HG03097 (cell line): ENCODE measurements around the gene MRC2.

Experiments used
- ATAC-seq: cut with Tn5 transposase; IDR thresholded peaks from one replicate; pipeline ENCODE4 v1.9.1; 2021; ENCODE audit not compliant: unreplicated experiment, low FRiP score

MRC2 gene

DNA sequence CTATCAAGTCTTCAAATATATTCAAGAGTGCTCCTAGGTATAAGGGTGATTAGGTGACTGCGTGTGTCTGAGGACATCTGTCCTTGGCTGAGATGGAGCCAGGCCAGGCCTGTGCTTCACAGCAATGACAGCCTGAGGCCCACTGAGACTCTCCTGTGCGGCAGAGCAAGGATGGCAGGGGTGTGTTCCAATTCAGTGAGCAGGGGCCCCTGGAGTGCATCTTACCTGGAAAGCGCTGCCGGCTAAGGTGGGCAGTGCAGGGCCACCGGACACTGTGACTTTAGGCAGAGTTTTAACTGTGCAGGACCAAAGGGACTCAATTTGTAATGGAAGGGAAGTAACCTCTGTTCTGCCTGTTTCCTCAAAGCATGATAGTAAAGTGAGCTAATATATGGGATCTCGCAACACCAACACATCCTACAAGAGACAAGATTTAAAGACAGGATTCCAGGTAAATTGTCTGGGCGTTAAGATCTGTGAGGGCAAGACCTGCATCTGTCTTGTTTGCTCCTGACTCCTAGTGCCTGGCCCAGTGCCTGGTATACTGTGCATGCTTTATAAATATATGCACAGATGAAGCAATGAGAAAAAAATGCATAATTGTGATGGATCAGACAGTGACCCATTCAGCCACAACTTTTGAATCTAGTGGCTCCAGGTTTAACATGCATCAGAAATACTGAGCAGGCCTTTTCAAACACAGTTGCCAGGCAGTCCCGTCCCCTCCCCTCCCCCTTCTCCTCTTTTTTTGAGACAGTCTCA is 86.7 kb downstream of the MRC2 start:
- no peak for ATAC-seq

DNA sequence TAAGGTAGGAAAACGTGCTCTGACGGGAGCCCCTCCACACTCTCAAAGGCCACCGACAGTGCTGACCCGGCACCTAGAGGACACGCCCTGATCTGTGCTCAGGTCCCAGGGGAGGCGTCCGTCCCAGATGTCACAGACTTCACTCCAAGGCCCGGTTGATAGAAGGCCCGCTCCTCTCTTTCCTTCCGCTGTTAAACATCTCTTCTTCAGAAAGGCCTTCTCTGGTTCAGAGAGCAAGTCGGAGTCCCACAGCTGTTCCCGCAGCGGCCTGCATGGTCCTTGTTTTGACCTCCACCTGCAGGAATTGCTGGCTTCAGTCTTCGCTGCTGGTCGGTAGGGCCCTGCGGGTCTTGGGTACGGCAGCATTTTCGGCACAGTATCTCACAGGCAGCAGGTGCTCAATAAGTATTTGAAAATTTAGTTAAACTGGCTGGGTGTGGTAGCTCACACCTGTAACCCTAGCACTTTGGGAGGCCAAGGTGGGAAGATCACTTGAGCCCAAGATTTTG is 88.5 kb downstream of the MRC2 start:
- no peak for ATAC-seq

DNA sequence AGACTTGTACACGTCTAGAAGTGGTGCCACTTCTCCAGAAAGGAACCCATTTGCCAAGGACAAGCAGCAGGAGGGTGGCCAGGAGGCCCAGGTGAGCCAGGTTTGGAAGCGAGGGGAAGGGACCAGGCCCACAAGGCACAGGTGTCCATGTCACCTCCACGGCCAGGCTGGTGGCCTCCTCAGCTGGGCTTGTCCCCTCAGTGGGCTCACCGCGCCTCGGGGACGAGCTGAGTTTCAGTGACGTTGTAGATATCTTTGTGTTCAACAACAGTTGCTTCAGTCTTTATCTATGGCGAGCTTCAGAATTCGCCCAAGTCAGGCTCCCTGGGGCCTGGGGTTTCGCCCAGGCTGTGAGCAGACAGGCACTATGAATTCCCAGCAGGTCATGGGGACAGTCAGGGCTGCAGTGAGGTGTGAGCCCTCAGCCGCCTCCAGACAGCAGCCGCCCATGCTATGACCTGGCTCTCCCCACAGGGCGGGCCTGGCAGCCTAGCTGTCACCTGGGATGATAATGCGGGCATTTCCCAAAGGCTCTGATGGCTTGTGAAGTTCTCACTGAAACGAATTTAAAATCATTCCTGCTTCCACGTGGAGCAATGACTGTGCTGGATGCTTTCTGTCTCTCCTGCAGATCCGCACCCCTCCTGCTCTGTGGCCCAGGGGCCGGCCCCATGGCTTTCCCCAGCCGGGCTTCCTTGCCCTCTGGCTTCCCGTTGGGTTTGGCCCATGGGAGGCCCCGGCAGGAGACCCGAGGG is 89.5 kb downstream of the MRC2 start:
- ATAC-seq = no peak

DNA sequence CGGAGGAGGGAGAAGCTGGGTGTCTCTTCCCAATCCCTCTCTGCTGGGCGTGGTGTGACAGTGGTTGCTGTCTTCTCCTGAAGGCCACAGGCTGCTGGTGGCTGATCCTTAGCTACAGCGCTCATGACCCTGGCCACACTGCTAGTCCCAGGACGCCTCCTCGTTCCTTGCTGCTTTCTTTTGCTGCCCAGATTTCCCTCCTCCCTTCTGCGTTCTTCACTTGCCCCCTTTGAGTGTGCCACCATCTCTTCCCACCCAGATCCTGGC is 90.1 kb downstream of the MRC2 start:
- ATAC-seq = no peak

DNA sequence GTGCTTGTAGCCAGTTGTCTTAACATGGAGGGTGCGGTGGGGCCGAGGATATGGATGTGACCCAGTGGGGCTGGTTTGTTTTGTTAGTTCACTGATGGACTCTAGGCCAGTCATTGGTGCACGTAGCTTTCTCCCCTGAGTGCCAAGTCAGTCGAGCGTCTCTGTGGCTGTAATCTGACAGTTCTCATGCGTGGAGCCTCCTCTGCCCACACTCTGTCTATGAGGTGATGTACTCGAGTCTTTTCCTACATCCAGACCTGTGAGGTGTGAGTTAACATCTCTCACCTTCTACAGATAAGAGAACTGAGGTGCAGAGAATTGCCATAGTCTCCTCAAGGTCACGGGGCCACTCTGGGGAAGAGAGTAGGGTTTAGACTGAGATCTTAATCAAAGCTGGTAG is 90.4 kb downstream of the MRC2 start:
- no peak for ATAC-seq

DNA sequence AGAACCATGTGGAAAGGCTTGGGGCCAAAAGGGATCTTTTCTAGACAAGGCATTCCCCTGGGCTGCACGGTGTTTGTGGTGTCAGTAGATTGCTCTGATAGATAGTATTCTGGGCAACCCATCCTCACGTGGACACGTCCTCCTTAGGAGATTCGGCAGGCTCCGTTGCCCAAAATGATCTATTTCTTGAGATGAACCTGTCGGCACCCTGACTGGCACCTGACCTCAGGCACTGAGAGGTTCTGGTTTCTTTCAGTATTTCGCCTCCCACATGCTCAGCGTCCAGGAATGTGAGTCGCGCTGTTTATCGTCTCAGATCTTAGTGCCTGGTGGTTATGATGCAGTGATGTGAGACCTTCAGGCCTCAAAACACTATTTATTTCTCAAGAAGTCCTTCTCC is 91.0 kb downstream of the MRC2 start:
- no peak for ATAC-seq

DNA sequence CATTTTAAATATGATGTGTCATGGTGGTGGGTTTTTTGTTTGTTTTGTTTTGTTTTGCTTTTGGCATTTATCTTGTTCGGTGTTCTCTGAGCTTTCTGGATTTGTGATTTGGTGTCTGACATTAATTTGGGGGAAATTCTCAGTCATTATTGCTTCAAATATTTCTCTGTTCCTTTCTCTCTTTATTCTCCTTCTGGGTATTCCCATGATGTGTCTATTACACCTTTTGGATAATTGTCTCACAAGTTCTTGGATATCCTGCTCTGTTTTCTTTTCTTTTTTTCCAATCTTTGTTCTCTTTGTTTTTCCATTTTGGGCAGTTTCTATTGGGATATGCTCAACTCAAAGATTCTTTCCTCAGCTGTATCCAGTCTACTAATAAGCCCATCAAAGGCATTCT is 92.1 kb downstream of the MRC2 start:
- ATAC-seq = no peak

DNA sequence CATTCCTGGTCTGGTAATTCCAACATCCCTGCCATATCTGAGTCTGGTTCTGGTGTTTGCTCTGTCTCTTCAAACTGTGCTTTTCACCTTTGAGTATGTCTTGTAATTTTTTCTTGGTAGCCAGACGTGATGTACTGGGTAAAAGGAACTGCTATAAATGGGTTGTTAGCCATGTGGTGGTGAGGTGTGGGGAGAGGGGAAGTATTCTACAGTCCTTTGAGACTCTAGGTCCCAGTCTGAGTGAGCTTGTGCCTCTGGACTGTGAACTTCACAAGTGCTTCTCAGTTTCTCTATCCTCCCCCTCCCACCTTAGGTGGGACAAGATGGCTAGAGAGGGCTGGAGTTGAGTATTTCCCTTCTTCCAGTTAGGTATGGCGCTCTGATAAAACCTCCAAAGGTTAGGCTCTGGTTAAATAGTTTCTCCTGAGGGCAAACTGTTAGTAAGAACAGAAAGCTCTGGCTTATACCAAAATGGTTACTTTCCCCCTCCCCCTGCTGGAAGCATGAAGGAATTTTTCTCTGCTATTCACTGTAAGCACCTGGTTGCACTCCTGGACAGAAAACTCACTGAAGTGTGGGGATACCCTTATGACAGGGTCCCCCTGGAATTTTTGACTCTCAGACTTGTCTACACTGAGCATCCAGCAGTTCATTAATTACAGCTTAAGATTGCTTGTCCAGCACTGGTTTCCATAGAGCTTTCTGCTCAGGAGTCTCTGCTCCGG is 92.8 kb downstream of the MRC2 start:
- no peak for ATAC-seq

DNA sequence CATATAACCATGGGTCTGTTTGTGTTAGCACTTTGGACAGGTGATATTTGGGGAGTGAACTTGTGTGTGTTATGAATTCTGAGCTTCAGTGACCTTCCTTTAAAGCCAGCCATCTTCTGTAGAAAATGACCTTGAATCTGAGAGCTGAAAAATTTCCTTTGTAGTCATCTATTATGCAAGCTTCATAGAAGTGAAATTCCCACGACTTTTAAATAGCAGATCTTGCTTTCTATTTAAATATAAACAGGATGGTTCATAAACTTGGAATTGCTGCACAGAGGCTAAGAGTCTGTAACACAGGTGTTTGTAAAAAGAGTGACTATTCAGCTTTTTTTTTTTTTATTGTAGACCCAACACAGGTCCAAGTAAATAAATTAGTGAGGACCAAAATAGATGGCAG is 95.2 kb downstream of the MRC2 start:
- ATAC-seq = no peak

DNA sequence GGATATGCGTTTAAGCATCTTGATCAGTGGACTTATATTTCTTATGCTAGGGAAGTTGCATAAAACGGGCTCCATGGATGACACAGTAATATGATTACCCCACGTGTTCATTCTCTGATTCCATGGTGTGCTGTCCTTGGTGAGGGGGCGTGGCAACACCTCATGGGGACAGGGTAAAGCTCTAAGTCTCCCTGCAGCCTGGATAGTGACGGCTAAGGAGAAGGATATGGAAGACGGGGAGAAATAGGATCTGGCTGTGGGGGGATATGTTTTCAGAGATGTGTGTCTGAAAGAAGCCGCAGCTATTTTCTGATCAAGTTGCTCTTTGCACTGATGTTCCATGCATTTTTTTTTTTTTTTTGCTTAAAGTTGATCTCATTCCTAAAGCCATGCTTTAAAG is 96.4 kb downstream of the MRC2 start:
- ATAC-seq = no peak

DNA sequence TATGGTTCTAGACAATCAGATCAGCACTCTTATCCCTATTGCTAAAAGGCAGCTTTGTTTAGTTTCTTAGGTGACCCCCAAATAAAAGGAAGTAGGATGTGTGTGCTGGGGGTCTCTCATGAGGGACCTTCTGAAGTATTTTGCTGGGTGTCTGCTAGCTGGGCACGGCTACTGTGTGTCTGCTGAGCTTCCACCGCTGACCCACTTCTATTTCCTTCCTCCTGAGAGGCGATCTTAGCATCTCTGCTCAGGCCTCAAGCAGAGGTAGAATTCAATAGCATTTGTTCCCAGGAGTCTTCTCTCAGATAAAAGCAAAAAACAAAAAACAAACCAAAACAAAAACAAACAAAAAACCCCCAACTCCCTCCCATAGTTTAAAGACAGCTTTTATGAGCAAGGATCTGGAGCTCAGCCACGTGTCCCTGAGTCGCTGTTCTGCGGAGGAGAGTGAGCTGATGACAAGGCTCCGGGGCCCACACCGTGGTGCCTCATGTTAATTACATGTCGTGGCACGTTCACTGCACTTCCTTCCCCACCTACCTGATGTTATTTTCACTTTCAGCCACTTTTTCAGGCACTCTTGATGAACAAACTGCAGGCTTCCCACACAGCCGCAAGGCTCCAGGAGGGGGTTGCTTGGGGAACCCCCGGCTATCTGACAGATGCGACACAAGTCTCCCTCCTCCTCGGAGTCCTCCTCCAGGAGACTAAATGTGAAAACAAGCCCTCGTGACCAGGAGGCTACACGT is 97.1 kb downstream of the MRC2 start:
- ATAC-seq = peak; percentile 95

DNA sequence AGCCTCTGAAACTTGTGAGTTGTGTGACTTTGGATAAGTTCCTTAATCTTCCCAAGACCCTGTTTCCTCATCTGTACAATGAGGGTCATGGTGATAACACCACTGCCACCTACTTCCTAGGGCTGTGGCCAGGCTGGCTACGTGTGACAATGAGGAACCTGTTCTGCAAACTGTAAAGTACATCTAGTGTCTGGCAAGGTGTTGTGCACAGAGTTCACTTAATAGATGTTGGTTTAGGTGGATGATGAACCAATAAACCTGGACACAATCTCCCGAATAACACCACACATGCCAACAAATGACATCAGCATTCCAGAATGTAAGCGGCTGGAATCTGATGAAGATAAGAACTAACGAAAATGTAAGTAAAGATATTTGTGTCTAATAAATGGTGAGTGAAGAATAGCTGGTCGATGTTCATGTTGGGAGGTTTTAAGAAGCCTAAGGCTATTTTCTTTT is 98.3 kb downstream of the MRC2 start:
- no peak for ATAC-seq

DNA sequence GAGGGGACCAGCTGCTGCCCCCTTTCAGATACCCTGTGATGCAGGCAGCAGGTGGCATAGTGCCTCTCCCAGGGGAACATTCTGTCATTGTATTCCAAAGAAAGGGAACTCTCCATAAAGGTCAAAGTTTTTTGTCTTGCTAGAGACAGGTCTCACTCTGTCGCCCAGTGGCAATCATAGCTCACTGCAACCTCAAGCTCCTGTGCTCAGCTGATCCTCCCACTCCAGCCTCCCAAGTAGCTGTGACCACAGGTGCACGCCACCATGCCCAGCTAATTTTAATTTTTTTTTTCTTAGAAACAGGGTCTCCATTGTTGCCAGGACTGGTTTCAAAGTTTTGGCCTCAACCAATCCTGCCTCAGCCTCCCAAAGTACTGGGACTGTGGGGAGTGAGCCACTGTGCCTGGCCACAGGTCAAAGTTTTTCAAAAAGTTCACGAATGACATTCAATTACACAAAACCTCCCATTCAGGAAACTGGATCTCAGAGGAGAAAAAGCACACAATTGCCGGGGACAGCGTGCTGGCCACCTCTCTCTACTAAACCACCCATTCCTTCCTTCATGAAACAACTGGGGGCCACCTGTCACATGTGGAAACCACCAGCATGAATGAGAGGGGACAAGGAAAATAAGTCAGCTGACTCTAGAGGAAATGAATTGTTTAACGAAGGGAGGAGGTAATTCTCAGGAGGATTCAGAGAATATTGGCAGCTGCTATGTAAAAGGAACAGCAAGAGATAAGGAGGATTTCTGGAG is 100.6 kb downstream of the MRC2 start:
- ATAC-seq = no peak

DNA sequence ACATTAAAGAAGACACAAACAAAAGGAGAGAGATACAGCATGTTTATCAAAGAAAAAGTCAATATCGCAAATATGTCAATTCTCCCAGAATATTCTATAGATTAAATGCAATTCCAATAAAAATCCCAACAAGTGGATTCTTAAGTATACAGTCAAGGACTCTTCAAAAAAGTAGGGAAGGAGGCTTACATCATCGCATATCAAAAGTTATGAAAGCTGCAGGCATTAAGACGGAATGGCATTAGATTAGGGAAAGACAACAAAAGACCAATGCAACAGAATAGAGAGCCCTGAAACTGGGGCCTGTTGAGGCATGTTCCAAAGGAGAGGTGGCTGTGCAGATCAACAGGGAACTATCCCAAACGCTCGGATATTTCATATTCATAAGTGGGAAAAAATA is 104.7 kb downstream of the MRC2 start:
- no peak for ATAC-seq

DNA sequence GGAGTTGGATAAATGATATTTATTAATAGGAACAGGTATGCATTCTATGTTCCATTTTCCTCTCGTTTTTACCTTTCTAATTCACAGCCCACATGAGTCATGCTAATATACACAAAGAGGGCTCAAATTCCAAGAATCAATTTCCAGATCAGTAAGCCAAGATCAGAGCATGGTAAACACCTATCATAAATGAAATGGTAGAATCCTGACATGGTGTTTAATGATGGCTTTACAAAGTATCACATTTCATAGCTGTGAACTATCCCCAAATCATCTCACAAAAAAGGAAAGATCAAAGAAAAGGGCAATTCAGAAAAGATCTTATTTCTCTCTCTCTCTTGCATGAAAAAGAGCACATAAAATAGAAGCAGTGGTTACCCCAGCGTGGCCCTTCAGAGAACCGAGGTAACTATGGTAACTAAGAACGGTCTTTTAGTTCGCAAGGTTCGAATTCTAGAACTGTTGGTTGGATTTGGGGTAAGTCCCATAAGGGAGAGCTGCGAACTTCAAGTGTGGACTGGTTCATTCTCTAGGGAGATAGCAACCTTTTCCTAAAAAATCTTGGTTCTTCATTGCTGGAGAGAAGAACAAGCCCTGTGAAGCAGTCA is 107.7 kb downstream of the MRC2 start:
- ATAC-seq = no peak

DNA sequence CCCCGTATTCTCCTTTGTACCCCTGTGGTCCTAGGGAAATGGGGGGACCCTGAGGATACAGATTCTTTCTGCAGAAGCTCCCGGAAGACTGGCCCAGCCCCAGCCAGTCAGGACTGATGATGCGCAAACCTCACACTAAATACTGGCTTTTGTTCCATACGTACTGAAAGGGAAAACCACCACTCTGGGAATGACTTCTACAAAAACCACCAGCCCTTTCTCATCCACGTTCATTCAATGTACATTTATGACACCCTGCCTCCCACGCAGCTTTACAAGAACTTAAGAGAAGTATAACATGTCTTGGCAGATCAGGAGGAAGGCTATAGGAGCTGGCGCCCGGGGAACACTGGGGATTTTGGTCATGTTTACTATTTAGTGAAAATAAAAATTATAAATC is 110.0 kb downstream of the MRC2 start:
- no peak for ATAC-seq

DNA sequence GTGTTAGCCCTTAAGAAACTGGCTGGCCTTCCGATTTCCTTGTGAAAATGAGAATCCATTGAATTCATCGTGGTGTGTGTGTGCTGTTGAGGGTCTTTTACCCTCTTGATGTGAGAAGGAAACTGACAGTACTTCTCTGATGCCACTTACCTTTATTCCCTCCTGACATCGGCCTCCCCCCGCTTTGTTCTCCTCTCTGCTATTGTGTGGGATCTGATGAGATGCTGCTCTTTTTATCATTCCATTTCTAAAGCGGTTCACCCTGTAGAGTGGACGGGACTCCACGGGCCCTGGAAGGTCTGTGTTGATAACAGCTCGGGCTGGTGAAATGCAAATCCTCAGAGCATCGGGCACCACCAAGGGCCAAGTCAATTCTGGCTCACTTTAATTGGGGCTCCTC is 110.8 kb downstream of the MRC2 start:
- no peak for ATAC-seq

DNA sequence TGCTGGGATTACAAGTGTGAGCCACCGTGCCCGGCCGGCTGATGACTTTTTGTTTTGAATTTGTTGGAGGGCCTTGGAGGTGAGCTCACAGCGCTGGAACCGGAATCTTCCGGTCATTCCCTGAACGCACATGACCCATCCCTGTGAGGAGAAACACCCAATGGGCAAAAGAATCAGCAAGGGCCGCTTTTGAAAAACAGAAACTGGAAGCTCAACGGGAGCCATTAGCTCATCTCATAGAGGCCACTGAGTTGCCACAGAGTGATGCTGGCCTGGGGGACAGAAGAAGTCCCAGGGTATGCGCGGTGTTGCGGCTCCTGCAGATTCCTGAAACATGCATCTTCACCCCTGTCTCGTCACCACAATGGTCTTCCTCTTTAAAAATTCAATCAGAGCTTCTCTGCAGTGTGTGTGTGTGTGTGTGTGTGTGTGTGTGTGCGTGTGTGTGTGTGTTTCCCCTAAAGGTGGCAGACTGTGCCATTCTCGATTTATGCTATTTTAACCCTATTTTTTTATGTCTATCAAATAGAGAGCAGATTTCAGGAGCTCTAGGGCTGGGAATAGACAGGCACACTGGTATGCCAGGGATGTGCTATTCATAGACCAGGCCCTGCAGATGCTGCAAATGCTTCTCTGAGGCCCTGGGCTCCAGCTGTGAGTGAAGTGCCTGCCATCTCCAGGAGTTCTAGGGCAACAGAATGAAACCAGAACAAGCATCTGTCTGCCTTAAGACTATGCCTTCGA is 112.3 kb downstream of the MRC2 start:
- no peak for ATAC-seq

DNA sequence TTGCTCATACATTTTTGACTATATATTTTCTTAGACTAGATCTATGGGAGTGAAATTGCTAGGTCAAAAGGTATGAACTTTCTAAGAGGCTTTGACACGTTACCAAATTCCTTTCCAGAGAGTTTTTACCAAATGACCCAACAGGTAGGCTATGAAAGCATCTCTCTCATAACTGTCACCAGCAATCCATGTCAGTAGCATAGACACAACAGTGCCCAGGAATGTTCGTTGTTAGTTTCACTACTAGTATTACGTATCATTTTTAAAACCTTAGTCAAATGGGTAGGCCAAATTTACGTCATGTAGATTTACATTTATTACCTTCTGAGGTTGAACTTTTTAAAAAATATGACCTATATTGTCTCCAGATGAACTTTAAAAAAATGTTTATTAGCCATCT is 113.8 kb downstream of the MRC2 start:
- no peak for ATAC-seq
